ENCODE results near the gene CCNY. TPM values are rescaled to one million over a fixed set of nuclear protein-coding genes. Genes with fewer than 3 reads are reported as not detected.

CCNY gene
- total RNA-seq, 1 experiment from 2014 or later = 62.2 TPM

DNA sequence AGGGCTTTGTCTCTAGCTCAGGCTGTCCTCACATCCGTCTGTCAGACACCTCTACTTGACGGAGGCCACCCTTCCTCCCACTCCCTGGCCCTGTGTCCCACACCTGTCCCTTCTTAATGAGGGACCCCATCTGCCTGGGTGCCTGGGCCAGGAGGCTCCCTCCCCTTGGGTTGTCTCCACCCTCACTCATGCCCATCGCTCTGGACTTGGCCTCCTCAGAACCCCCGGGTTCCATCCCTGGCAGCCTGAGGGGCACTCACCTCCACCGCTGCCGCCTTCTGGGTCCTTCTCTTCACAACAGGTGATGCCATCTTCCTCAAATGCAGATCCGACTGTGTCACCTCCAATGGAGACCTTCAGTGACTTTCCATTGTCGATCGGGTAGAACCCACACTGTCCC is 248.6 kb downstream of the CCNY start (continued):
- TF ChIP-seq EGR1 (IDR thresholded peaks at IDR 0.05; ENCODE audit: low read depth) = no peak
- TF ChIP-seq JUND (IDR thresholded peaks at IDR 0.05) = no peak
- TF ChIP-seq SP1 (IDR thresholded peaks at IDR 0.05; ENCODE audit: low read depth) = no peak
- TF ChIP-seq, protein P1, sequence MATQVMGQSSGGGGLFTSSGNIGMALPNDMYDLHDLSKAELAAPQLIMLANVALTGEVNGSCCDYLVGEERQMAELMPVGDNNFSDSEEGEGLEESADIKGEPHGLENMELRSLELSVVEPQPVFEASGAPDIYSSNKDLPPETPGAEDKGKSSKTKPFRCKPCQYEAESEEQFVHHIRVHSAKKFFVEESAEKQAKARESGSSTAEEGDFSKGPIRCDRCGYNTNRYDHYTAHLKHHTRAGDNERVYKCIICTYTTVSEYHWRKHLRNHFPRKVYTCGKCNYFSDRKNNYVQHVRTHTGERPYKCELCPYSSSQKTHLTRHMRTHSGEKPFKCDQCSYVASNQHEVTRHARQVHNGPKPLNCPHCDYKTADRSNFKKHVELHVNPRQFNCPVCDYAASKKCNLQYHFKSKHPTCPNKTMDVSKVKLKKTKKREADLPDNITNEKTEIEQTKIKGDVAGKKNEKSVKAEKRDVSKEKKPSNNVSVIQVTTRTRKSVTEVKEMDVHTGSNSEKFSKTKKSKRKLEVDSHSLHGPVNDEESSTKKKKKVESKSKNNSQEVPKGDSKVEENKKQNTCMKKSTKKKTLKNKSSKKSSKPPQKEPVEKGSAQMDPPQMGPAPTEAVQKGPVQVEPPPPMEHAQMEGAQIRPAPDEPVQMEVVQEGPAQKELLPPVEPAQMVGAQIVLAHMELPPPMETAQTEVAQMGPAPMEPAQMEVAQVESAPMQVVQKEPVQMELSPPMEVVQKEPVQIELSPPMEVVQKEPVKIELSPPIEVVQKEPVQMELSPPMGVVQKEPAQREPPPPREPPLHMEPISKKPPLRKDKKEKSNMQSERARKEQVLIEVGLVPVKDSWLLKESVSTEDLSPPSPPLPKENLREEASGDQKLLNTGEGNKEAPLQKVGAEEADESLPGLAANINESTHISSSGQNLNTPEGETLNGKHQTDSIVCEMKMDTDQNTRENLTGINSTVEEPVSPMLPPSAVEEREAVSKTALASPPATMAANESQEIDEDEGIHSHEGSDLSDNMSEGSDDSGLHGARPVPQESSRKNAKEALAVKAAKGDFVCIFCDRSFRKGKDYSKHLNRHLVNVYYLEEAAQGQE (IDR thresholded peaks at IDR 0.05; ENCODE audit: low read depth) = no peak
- TF ChIP-seq CBX3 (IDR thresholded peaks at IDR 0.05; ENCODE audit: low read depth) = no peak

DNA sequence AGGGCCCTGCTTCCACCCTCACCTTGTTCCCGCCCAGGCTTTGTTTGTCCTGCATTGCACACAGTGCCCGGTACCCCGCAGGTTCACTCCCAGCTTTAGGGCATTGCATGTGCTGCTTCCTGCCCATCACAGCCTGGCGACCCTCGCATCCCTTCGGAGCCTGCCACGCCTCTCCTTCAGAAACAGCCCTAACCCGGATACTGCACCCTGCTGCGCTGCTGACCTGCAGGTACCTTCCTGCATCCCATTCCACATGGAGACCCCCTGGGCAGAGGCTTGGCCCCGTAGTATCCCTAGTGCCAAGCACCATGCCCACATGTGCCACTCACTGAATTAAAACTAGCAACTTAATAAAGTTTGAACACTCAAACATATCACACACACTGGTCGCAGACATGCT is 249.0 kb downstream of the CCNY start:
- Histone ChIP-seq H3K27ac (ENCODE audit: low read depth, low read length) (no peak overlapping the region), H3K4me2 (ENCODE audit: low read length) (no peak overlapping the region), H3K79me2 (ENCODE audit: insufficient read depth, low read length) (no peaks in the 10 kb centered on the region), H3K9me2 (ENCODE audit: insufficient read depth) (no peaks in the 10 kb centered on the region), H2AFZ (ENCODE audit: low read depth, low read length, poor library complexity, severe bottlenecking) (no peak overlapping the region), H3K27me3 (ENCODE audit: insufficient read depth, low read length) (peaks cover 12% of the 10 kb centered on the region; the same call in 1 of the 2 replicates), H3K36me3 (ENCODE audit: control insufficient read depth in 1 of 2, insufficient read depth in 2 of 2, low read length in 2 of 2) (no peaks in the 10 kb centered on the region), H3K9ac (ENCODE audit: low read length) (no peak overlapping the region), H3K4me3 (replicated peaks in 1 of 2; ENCODE audit: low read depth in 1 of 2, low read length in 2 of 2) (no peak overlapping the region), H3K9me3 (ENCODE audit: control insufficient read depth in 1 of 2, insufficient read depth in 1 of 2, low read depth in 1 of 2, low read length in 2 of 2) (no peaks in the 10 kb centered on the region), H4K20me1 (ENCODE audit: insufficient read depth) (no peaks in the 10 kb centered on the region), H3K4me1 (ENCODE audit: control insufficient read depth in 1 of 2, insufficient read depth in 2 of 2, low read length in 2 of 2) (no peaks in the 10 kb centered on the region)
- no peak for ATAC-seq
- POLR2A ChIA-PET = no interaction called here
- CTCF ChIA-PET = no interaction called here
- no peak for TF ChIP-seq RAD21 (IDR thresholded peaks at IDR 0.05; ENCODE audit: low read depth)
- intact Hi-C loops (cut with micrococcal nuclease) = no loop called here
- BruUV-seq (replicated peaks) = no TSS peak
- RAD21 ChIA-PET (ENCODE audit: low non-redundant PET in 1 of 2, low total read pairs in 2 of 2, uncharacterized antibody in 2 of 2, unreplicated experiment in 2 of 2) = no interaction called here
- no peak for DNase-seq (ENCODE audit: low read depth, low spot score)

Measured in HCT116 (cell line).